Measurements from ENCODE around the gene ZNF107. TPM values are rescaled to one million over a fixed set of nuclear protein-coding genes. Genes with fewer than 3 reads are reported as not detected.

ZNF107 gene
- total and polyA plus RNA-seq, 2 of the 4 experiments (the other 2 are of a cell fraction) = 2.0 to 2.5 TPM

- no peak overlapping the region for H3K27ac ChIP-seq (ENCODE audit: insufficient read depth, low read length)
- TF ChIP-seq MAFK (IDR thresholded peaks at IDR 0.05; ENCODE audit: low read depth, low read length) (no peak), CHD1 (IDR thresholded peaks at IDR 0.05; ENCODE audit: low read depth, low read length) (no peak), SMC3 (IDR thresholded peaks at IDR 0.05; ENCODE audit: low read depth, low read length) (no peak)
- no peak overlapping the region for H2AK9ac ChIP-seq (replicated peaks; ENCODE audit: low read depth, low read length, poor library complexity)
- H3K27me3 ChIP-seq (ENCODE audit: control insufficient read depth, insufficient read depth, low read length) = no peaks in the 10 kb centered on the region
- no peaks in the 10 kb centered on the region for H3K4me1 ChIP-seq (ENCODE audit: control insufficient read depth, insufficient read depth, low read length)
- no peak overlapping the region for H3K56ac ChIP-seq (ENCODE audit: extremely low read depth, insufficient read depth, low read length)
- H2BK120ac ChIP-seq (ENCODE audit: low read depth, low read length) = no peak overlapping the region
- H3K79me1 ChIP-seq (ENCODE audit: low read depth in 1 of 2, low read length in 2 of 2) = no peaks in the 10 kb centered on the region
- H4K5ac ChIP-seq (ENCODE audit: low read depth, low read length) = no peak overlapping the region
- no TSS peak for BruUV-seq (replicated peaks)
- H3K4ac ChIP-seq (ENCODE audit: low read depth, low read length) = no peak overlapping the region
- H3K18ac ChIP-seq (ENCODE audit: low read depth, low read length) = no peak overlapping the region
- no peak overlapping the region for H2AFZ ChIP-seq (replicated peaks; ENCODE audit: low read length, poor library complexity)
- H3K36me3 ChIP-seq (ENCODE audit: control insufficient read depth, insufficient read depth, low read length) = no peaks in the 10 kb centered on the region
- no peak for ATAC-seq (ENCODE audit: low read depth)
- ChIA-PET CTCF (interaction anchor here (0.6 to 1.1 kb wide), 3 partner anchors 15 to 24 kb away, joined by 3 to 5 read pairs (median 3); no protein-coding TSS in a partner anchor), POLR2A (ENCODE audit: unreplicated experiment) (no interaction called here)
- no peak overlapping the region for H3K23ac ChIP-seq (ENCODE audit: low read depth, low read length)
- no peak overlapping the region for H4K91ac ChIP-seq (ENCODE audit: insufficient read depth, low read depth, low read length)
- intact Hi-C loops (cut with micrococcal nuclease) = no loop called here
- WGBS, 2 experiments (ENCODE audit: extremely low coverage in 2 of 2, insufficient read length in 1 of 2) = no CpG with 5 or more reads among the region's 3 CpGs
- in situ Hi-C loops (cut with MboI; ENCODE audit: low sequenced_read_pairs) = no loop called here
- no peak overlapping the region for H2BK20ac ChIP-seq (ENCODE audit: low read depth, low read length)
- H3K9ac ChIP-seq (ENCODE audit: low read depth, low read length) = no peak overlapping the region
- no peak overlapping the region for H3K4me2 ChIP-seq (ENCODE audit: low read depth, low read length)
- no peak overlapping the region for H2BK15ac ChIP-seq (ENCODE audit: low read depth, low read length)
- H3K14ac ChIP-seq (replicated peaks; ENCODE audit: low read depth, low read length) = no peak overlapping the region
- H4K8ac ChIP-seq (ENCODE audit: low read depth in 2 of 2, low read length in 2 of 2) = no peak overlapping the region
- no peaks in the 10 kb centered on the region for H3K9me1 ChIP-seq (ENCODE audit: insufficient read depth, low read length)
- DNase-seq = no peak
- no peak overlapping the region for H2AK5ac ChIP-seq (ENCODE audit: low read depth, low read length)
- H4K20me1 ChIP-seq (ENCODE audit: insufficient read depth, low read length) = no peaks in the 10 kb centered on the region
- H3K4me3 ChIP-seq (ENCODE audit: insufficient read depth, low read depth, low read length) = no peak overlapping the region
- 0 out of 2 replicates have a peak, but pooled peaks cover 2% of the 10 kb centered on the region for H3K9me3 ChIP-seq (ENCODE audit: control insufficient read depth, insufficient read depth, low read length)
- dilution Hi-C loops (cut with HindIII; ENCODE audit: low sequenced_read_pairs, unreplicated experiment) = no loop called here
- H2BK5ac ChIP-seq (ENCODE audit: low read depth, low read length, poor library complexity, severe bottlenecking) = no peak overlapping the region
Observed at GRCh38 chr7:64729089-64729848, 63.3 kb downstream of the ZNF107 start.
